H9 (cell line): ENCODE results near the gene SERPINA3. TPM values are rescaled to one million over a fixed set of nuclear protein-coding genes. Genes with fewer than 3 reads are reported as not detected.

ENCODE experiments used
- DNase-seq: peaks from one replicate; pipeline ENCODE4 v3.0.0-alpha.2; 2017
- H2AFZ ChIP-seq: one replicate; pipeline ENCODE4 v1.6.1; 2013; ENCODE audit warnings: mild to moderate bottlenecking, low read length, control low read depth, moderate library complexity
- H2AK5ac ChIP-seq: 2 replicates; pipeline ENCODE4 v1.6.1; 2013; ENCODE audit warnings: low read length, control low read depth, mixed read lengths; ENCODE audit not compliant: insufficient read length
- H2BK120ac ChIP-seq: one replicate; pipeline ENCODE4 v1.6.1; 2013; ENCODE audit warnings: low read depth, mild to moderate bottlenecking, low read length, control low read depth, inconsistent platforms; ENCODE audit not compliant: poor library complexity, severe bottlenecking
- H2BK12ac ChIP-seq: 2 replicates; pipeline ENCODE4 v1.6.1; 2013; ENCODE audit warnings: low read length, control low read depth, mixed read lengths, low read depth; ENCODE audit not compliant: insufficient read length
- H2BK15ac ChIP-seq: 2 replicates; pipeline ENCODE4 v1.6.1; 2013; ENCODE audit warnings: low read depth, low read length, control low read depth
- H2BK20ac ChIP-seq: one replicate; pipeline ENCODE4 v1.6.1; 2013; ENCODE audit warnings: low read depth, mild to moderate bottlenecking, low read length, control low read depth, inconsistent platforms; ENCODE audit not compliant: poor library complexity, severe bottlenecking
- H2BK5ac ChIP-seq: 2 replicates; pipeline ENCODE4 v1.6.1; 2013; ENCODE audit warnings: low read length, control low read depth, mixed read lengths; ENCODE audit not compliant: insufficient read length
- H3K14ac ChIP-seq: 2 replicates; pipeline ENCODE4 v1.6.1; 2013; ENCODE audit warnings: low read length, control low read depth; ENCODE audit not compliant: insufficient read depth
- H3K18ac ChIP-seq: 2 replicates; pipeline ENCODE4 v1.6.1; 2013; ENCODE audit warnings: low read depth, mild to moderate bottlenecking, mixed read lengths, low read length, control low read depth; ENCODE audit not compliant: insufficient read length
- H3K23ac ChIP-seq: 2 replicates; pipeline ENCODE4 v1.6.1; 2013; ENCODE audit warnings: low read length, control low read depth, mixed read lengths, low read depth; ENCODE audit not compliant: insufficient read length
- H3K23me2 ChIP-seq: 2 replicates; pipeline ENCODE4 v1.6.1; 2013; ENCODE audit warnings: low read depth, mild to moderate bottlenecking, mixed read lengths, low read length, control low read depth; ENCODE audit not compliant: insufficient read length, poor library complexity, severe bottlenecking
- H3K27ac ChIP-seq: 2 replicates; pipeline ENCODE4 v1.5.1; 2013; ENCODE audit warnings: low read length, control low read depth, mixed read lengths, low read depth; ENCODE audit not compliant: insufficient read length
- H3K27me3 ChIP-seq: 2 replicates; pipeline ENCODE4 v1.6.1; 2013; ENCODE audit warnings: low read length, control low read depth, inconsistent platforms; ENCODE audit not compliant: insufficient read depth
- H3K4ac ChIP-seq: 2 replicates; pipeline ENCODE4 v1.6.1; 2013; ENCODE audit warnings: low read depth, mild to moderate bottlenecking, control low read depth, inconsistent platforms, low read length, moderate library complexity
- H3K4me1 ChIP-seq: 2 replicates; pipeline ENCODE4 v1.6.1; 2013; ENCODE audit warnings: low read length, control low read depth, inconsistent platforms; ENCODE audit not compliant: insufficient read depth
- H3K4me2 ChIP-seq: 2 replicates; pipeline ENCODE4 v1.6.1; 2013; ENCODE audit warnings: low read length, control low read depth, mixed read lengths; ENCODE audit not compliant: insufficient read length, insufficient read depth
- H3K56ac ChIP-seq: 2 replicates; pipeline ENCODE4 v1.6.1; 2013; ENCODE audit warnings: low read depth, mild to moderate bottlenecking, mixed read lengths, low read length, control low read depth; ENCODE audit not compliant: insufficient read length
- H3K79me1 ChIP-seq: 2 replicates; pipeline ENCODE4 v1.6.1; 2013; ENCODE audit warnings: low read depth, mild to moderate bottlenecking, moderate library complexity, low read length, control low read depth, inconsistent platforms; ENCODE audit not compliant: insufficient read depth, poor library complexity, severe bottlenecking
- H3K79me2 ChIP-seq: 2 replicates; pipeline ENCODE4 v1.6.1; 2013; ENCODE audit warnings: low read length, control low read depth, inconsistent platforms; ENCODE audit not compliant: insufficient read depth
- H3K9ac ChIP-seq: 2 replicates; pipeline ENCODE4 v1.6.1; 2013; ENCODE audit warnings: low read length, control low read depth, mixed read lengths; ENCODE audit not compliant: insufficient read length; ENCODE audit errors: extremely low read depth
- H3K9me3 ChIP-seq: one replicate; pipeline ENCODE4 v1.6.1; 2013; ENCODE audit warnings: low read depth, low read length, inconsistent platforms; ENCODE audit not compliant: control insufficient read depth
- H3T11ph ChIP-seq: one replicate; pipeline ENCODE4 v1.6.1; 2013; ENCODE audit warnings: mild to moderate bottlenecking, low read length, control low read depth, inconsistent platforms
- H4K20me1 ChIP-seq: one replicate; pipeline ENCODE4 v1.6.1; 2013; ENCODE audit not compliant: control insufficient read depth, insufficient read length, insufficient read depth
- H4K5ac ChIP-seq: 2 replicates; pipeline ENCODE4 v1.6.1; 2013; ENCODE audit warnings: low read depth, mild to moderate bottlenecking, mixed read lengths, low read length, control low read depth; ENCODE audit not compliant: insufficient read length
- H4K8ac ChIP-seq: replicated peaks from 2 replicates; pipeline ENCODE4 v1.6.1; 2013; ENCODE audit warnings: low read length, control low read depth, mixed read lengths, low read depth; ENCODE audit not compliant: insufficient read length
- H4K91ac ChIP-seq: 2 replicates; pipeline ENCODE4 v1.6.1; 2013; ENCODE audit warnings: low read depth, mild to moderate bottlenecking, moderate library complexity, mixed read lengths, low read length, control low read depth; ENCODE audit not compliant: insufficient read length
- H3K27ac Mint-ChIP-seq, 3 experiments: 2 replicates in 2 of 3; 3 replicates in 1 of 3; pipeline ENCODE4 v1.8.0; 2020 to 2021; ENCODE audit warnings: mixed read lengths in 3 of 3, mild to moderate bottlenecking in 1 of 3, moderate library complexity in 1 of 3
- H3K27me3 Mint-ChIP-seq: 2 replicates; pipeline ENCODE4 v1.8.0; 2021; ENCODE audit warnings: low read depth, mild to moderate bottlenecking, moderate library complexity, mixed read lengths
- H3K36me3 Mint-ChIP-seq, 3 experiments: 2 replicates in 2 of 3; 3 replicates in 1 of 3; pipeline ENCODE4 v1.8.0; 2020 to 2021; ENCODE audit warnings: low read depth in 3 of 3, mixed read lengths in 3 of 3; ENCODE audit not compliant: insufficient read depth in 1 of 3
- H3K4me1 Mint-ChIP-seq, 2 experiments: 2 replicates each; pipeline ENCODE4 v1.8.0; 2020; ENCODE audit warnings: mixed read lengths in 2 of 2
- H3K4me3 Mint-ChIP-seq, 2 experiments: 2 replicates in 1 of 2; 3 replicates in 1 of 2; pipeline ENCODE4 v1.8.0; 2020 to 2021; ENCODE audit warnings: mild to moderate bottlenecking in 2 of 2, mixed read lengths in 2 of 2, moderate library complexity in 1 of 2
- H3K9me3 Mint-ChIP-seq, 2 experiments: 2 replicates in 1 of 2; 3 replicates in 1 of 2; pipeline ENCODE4 v1.8.0; 2020; ENCODE audit warnings: mild to moderate bottlenecking in 2 of 2, mixed read lengths in 2 of 2, moderate library complexity in 1 of 2
- CTCF ChIP-seq: fragments of 200-600 bp; sonication (generic); conservative IDR thresholded peaks from 3 replicates; pipeline ENCODE4 v1.8.0; 2021; ENCODE audit warnings: antibody characterized with exemption, mild to moderate bottlenecking
- WGBS: extraction: QIAGEN DNeasy Blood & Tissue Kit; methylation state at CpG from one replicate; pipeline ENCODE4 v1.1.7; 2013; ENCODE audit warnings: missing lambda C conversion rate, low lambda C conversion rate, mixed read lengths; ENCODE audit not compliant: insufficient read length; ENCODE audit errors: extremely low coverage; 5-methylcytosine and 5-hydroxymethylcytosine counted together
- total RNA-seq: library from RNA; stranded (reverse); gene quantifications from 2 replicates; pipeline ENCODE4 v1.2.1, GENCODE V29; 2021

SERPINA3 gene
- total RNA-seq, 1 experiment from 2014 or later, result not detected

- WGBS, result no CpG with 5 or more reads among the region's 4 CpGs
- H3K27me3 Mint-ChIP-seq, result peaks cover 8% of the 10 kb centered on the region
- no peaks in the 10 kb centered on the region for H3K27me3 ChIP-seq
Observed at GRCh38 chr14:94593749-94594431, 18.3 kb upstream of the SERPINA3 start.

More at GRCh38 chr14:94593749-94594431, 18.3 kb upstream of the SERPINA3 start:
- Histone ChIP-seq H2BK15ac (no peak overlapping the region), H2AFZ (no peak overlapping the region), H3K18ac (no peak overlapping the region), H3K23me2 (no peaks in the 10 kb centered on the region), H3K27ac (no peak overlapping the region), H3K4me1 (no peaks in the 10 kb centered on the region), H4K5ac (no peak overlapping the region), H3K9me3 (no peaks in the 10 kb centered on the region), H3K79me1 (no peaks in the 10 kb centered on the region), H4K91ac (no peak overlapping the region), H3K4ac (no peak overlapping the region), H2BK5ac (no peak overlapping the region), H2AK5ac (no peak overlapping the region), H3K9ac (no peak overlapping the region), H3T11ph (no peak overlapping the region), H3K4me2 (no peak overlapping the region), H4K8ac (no peak overlapping the region), H3K79me2 (no peaks in the 10 kb centered on the region), H3K14ac (no peak overlapping the region), H3K56ac (no peak overlapping the region), H2BK20ac (no peak overlapping the region), H4K20me1 (no peaks in the 10 kb centered on the region), H2BK120ac (no peak overlapping the region), H2BK12ac (no peak overlapping the region), H3K23ac (no peak overlapping the region)
- TF ChIP-seq CTCF, result no peak
- Mint-ChIP-seq H3K27ac (no peak overlapping the region), H3K4me1 (peaks cover 8 to 11% of the 10 kb centered on the region in 2 experiments), H3K9me3 (peaks cover 8% of the 10 kb centered on the region in 2 experiments; a peak in 4 of 5 replicates), H3K36me3 (peaks cover 0 to 5% (median 5%) of the 10 kb centered on the region in 3 experiments; a peak in 3 of 7 replicates), H3K4me3 (no peak overlapping the region)
- no peak for DNase-seq
